SJCRH30 (cell line): ENCODE results near the gene CISD2. TPM values are rescaled to one million over a fixed set of nuclear protein-coding genes. Genes with fewer than 3 reads are reported as not detected.
A peak's percentile ranks its signal among the peaks of the same experiment; 100 is the strongest.
"Not testable (repeated sequence)": the region's sequence is repeated elsewhere in the genome, so short reads cannot be mapped to it uniquely, and the experiment has no call there.

ENCODE experiments used
- DNase-seq, 2 experiments: peaks; one replicate each; pipeline ENCODE4 v3.0.0-alpha.2; 2015 to 2020
- H3K27ac ChIP-seq: fragments of 250-450 bp; sonication (Bioruptor Pico); 2 replicates; pipeline ENCODE4 v1.5.1; 2020; ENCODE audit warnings: mild to moderate bottlenecking, moderate library complexity
- H3K27me3 ChIP-seq: fragments of 250-450 bp; sonication (Bioruptor Pico); 2 replicates; pipeline ENCODE4 v1.5.1; 2020; ENCODE audit warnings: mild to moderate bottlenecking, moderate library complexity
- H3K36me3 ChIP-seq: fragments of 250-450 bp; sonication (Bioruptor Pico); 2 replicates; pipeline ENCODE4 v1.5.1; 2020; ENCODE audit warnings: mild to moderate bottlenecking, moderate library complexity
- H3K4me1 ChIP-seq: fragments of 250-450 bp; sonication (Bioruptor Pico); 2 replicates; pipeline ENCODE4 v1.5.1; 2020; ENCODE audit warnings: mild to moderate bottlenecking, moderate library complexity
- H3K4me3 ChIP-seq: fragments of 250-450 bp; sonication (Bioruptor Pico); 2 replicates; pipeline ENCODE4 v1.5.1; 2020; ENCODE audit warnings: mild to moderate bottlenecking, moderate library complexity
- H3K9me3 ChIP-seq: fragments of 250-450 bp; sonication (Bioruptor Pico); replicated peaks from 2 replicates; pipeline ENCODE4 v1.5.1; 2020; ENCODE audit warnings: mild to moderate bottlenecking, moderate library complexity
- total RNA-seq: library from RNA; depleted of rRNA; stranded (reverse); fragments of >200 nt; shearing (Covaris generic); gene quantifications from 2 replicates; pipeline ENCODE4 v1.2.3, GENCODE V29; 2014; rRNA removed

The CISD2 gene, protein sequence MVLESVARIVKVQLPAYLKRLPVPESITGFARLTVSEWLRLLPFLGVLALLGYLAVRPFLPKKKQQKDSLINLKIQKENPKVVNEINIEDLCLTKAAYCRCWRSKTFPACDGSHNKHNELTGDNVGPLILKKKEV
- total RNA-seq, result 55.1 and 64.0 TPM in 2 replicates

DNA sequence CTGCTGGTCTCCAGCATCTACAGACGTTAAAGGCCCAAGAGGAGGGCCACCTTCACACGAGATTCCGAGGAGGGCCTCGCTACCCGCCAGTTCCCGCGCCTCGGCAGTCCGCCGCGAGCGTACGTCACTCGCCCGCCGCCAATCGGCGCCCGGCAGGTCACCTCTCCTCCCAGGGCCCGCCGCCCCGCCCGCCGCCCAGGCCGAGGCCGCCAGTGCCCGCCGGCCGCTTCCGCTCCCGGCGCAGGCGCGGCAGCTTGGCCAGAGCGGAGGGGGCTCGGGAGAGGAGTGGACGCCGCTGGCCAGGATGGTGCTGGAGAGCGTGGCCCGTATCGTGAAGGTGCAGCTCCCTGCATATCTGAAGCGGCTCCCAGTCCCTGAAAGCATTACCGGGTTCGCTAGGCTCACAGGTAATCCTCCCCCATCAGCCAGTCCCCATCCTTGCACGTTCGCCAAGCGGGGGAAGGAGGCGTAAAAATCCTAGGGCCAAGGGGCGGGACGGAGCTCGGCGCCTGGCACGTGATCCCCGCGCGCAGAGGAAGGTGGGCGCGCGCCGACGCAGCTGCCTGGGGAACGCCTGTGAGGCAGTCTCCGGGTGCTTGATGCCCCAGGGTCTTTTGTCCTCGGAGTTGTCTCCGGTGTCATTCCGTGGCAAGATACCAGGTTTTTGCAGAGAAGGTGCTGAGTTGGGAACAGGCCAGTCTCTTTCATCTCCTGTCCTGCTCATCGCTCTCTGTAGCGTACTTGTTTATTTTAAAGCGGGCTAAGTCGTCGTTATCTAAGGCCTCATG lies at the start of gene CISD2:
Gene CISD2, plus strand, starts transcription at position 212 of the 788 bp plus-strand sequence. Its CDS starts 93 bp downstream, at position 305.
- H3K4me3 ChIP-seq, result peak within 1 kb of the TSS; percentile 69
- H3K27ac ChIP-seq, result peak within 1 kb of the TSS; percentile 70
- peak; percentile 92 to 93 for DNase-seq
- H3K4me1 ChIP-seq, result 0 out of 2 replicates have a peak, but pooled peaks cover 5% of the 10 kb centered on the region
- no peaks in the 10 kb centered on the region for H3K9me3 ChIP-seq
- H3K27me3 ChIP-seq, result no peaks in the 10 kb centered on the region
- H3K36me3 ChIP-seq, result no peaks in the 10 kb centered on the region

DNA sequence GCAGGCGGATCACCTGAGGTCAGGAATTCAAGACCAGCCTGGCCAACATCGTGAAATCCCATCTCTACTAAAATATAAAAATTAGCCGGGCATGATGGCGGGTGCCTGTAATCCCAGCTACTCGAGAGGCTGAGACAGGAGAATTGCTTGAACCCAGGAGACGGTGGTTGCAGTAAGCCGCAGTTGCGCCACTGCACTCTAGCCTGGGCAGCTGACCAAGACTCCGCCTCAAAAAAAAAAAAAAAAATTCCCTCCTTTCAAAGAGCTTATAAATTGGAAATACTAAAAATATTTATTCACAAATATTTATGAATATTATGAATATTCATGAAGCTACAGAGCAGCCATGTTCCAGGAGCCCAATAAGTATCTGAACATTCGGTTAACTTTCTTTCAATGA lies 49.7 kb upstream of the CISD2 start:
- H3K9me3 ChIP-seq, DNase-seq, H3K4me3 ChIP-seq, H3K27me3 ChIP-seq, H3K27ac ChIP-seq: not testable (repeated sequence)
- H3K36me3 ChIP-seq, result peaks cover 84% of the 10 kb centered on the region
- peaks cover 17% of the 10 kb centered on the region for H3K4me1 ChIP-seq

DNA sequence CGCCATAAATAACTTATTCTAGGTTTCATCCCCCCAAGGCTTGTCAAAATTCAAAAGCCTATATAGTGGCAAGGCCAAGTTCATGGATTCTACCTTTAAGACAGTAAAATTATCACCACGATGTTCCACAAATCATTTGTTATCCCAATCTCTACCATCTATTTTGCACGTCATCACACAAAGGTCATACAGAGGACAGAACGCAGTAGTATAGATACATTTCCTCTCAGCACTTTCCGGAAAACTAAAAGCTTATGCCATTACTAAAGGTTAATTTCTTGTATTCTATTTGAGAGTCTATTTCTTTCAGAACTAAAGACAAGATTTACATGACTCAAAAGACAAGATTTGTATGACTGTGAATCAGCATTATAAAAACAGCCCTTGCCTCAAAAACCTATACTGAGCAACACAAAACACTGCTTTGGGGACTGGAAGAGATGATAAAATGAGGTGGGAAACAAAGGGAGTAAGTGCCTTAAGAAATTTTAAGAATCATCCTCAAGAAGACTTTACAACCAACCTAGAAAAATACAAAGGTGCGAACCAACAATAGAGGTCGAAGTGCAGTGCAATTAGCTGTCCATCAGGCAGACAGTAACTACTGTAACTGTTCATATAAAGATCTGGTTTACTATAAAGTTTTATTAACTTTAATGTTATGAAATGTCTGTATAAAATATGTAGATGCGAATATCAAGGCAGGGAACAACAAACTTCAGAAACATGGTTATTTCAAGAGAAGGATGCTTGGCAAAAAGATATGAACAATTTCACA lies 49.0 kb upstream of the CISD2 start:
- peaks cover 86% of the 10 kb centered on the region for H3K36me3 ChIP-seq
- H3K27ac ChIP-seq, result no peak overlapping the region
- DNase-seq, result no peak
- no peaks in the 10 kb centered on the region for H3K27me3 ChIP-seq
- no peaks in the 10 kb centered on the region for H3K9me3 ChIP-seq
- peaks cover 17% of the 10 kb centered on the region for H3K4me1 ChIP-seq
- no peak overlapping the region for H3K4me3 ChIP-seq

DNA sequence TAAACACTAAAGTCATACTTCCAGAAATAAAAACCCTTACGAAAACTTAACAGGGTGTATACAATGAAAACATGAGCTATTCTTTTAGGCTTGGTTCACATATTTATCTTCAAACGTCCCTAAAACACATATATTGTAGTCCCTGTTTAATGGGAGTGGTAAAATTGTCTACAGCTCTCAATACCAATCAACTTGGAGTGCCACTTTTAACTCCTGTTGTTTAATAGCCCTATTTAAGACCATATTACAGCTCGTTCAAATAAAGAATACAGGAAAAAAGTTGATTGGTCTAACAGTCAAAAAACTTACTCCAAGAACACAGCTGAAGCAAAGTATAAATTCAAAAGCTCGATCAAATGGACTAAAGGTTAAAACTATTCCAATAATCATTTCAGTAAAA lies 45.3 kb upstream of the CISD2 start:
- H3K27ac ChIP-seq, result no peak overlapping the region
- H3K9me3 ChIP-seq, result no peaks in the 10 kb centered on the region
- peaks cover 61% of the 10 kb centered on the region for H3K36me3 ChIP-seq
- H3K27me3 ChIP-seq, result no peaks in the 10 kb centered on the region
- peaks cover 5% of the 10 kb centered on the region; the same call in 1 of the 2 replicates for H3K4me1 ChIP-seq
- DNase-seq, result no peak
- H3K4me3 ChIP-seq, result no peak overlapping the region

DNA sequence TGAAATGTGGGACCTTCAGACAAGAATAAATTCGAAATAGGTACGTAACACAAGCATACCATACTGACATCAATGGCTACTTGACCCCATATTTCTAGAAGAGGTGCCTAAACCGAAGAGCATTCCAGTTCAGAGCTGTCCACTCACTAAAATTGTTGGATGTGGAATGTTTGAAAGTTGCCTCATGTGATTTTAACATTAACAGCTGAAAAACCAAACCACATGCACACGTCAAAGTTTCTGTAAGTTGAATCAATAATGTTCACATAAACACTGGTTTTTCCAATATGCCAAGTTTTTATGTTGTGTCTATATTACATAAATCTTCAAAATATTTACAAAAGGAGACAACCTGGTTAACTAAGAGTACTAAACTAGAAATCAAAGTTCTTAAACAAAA lies 44.9 kb upstream of the CISD2 start:
- DNase-seq, result no peak

DNA sequence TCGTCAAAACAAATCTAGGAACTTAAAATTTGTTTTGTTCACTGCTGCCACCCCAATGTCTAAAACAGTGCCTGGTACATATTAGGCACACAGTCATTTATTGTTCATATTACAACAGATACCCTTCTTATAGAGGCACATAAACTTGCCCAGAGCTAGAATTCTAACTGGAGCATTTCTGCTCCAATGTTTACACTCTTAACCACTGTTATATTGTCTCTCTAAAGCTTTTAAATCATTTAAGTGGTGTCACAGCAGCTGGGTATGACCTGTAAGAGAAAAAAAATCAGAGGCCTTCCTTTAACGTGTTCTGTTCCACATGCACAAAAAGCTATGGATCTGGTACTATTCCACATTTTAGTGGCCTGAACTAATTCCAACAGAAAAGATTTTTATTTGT lies 44.4 kb upstream of the CISD2 start:
- Histone ChIP-seq H3K36me3 (peaks cover 59% of the 10 kb centered on the region), H3K4me3 (peak overlapping the region; percentile 88), H3K27ac (no peak overlapping the region; the same call in 1 of the 2 replicates), H3K27me3 (no peaks in the 10 kb centered on the region), H3K4me1 (peaks cover 4% of the 10 kb centered on the region; the same call in 1 of the 2 replicates), H3K9me3 (no peaks in the 10 kb centered on the region)
- DNase-seq, result peak in 1 of 2 experiments; percentile 16

More for the DNA sequence above, 44.9 kb upstream of the CISD2 start:
- Histone ChIP-seq H3K4me1 (peaks cover 5% of the 10 kb centered on the region; the same call in 1 of the 2 replicates), H3K27me3 (no peaks in the 10 kb centered on the region), H3K27ac (no peak overlapping the region), H3K9me3 (no peaks in the 10 kb centered on the region), H3K36me3 (peaks cover 61% of the 10 kb centered on the region), H3K4me3 (peak overlapping the region; percentile 88)

DNA sequence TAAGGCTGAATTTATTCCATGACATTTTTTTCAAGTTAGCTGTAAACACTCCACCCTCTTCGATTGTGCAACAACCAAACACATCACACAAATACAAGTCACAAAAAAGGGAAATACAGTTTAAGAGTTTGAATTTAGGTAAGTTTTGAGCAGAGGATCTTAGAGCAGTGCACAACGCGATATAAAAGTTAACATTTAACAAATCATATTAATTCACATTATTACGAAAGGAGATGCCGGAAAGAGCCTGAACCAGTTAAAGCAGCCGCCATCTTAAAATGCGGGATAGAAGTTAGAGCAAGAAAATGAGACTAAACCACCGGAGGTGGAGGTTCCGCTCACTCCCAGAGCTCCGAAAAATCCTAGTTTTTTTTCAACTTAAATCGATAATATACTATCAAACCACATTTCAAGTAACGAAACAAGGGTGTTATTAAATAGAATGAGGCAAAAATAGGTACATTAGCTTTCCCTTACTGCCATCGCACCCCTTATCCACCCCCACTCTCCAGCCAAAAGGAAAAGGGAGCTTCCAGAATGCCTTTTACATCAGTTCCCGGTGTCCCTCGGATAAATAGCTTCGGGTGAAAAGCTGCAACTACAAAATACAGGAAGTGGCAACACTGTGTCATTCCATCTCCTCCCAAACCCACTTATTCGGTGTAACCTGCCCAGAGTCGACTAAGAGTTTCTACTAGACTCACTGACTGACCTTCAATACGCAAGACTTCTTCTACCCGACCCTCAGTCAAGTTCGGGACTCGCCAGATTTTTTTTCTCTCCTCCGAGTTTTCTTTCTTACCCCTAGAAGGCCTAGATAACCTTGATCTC lies 43.3 kb upstream of the CISD2 start:
- Histone ChIP-seq H3K27ac (peak overlapping the region; percentile 99), H3K36me3 (peaks cover 48% of the 10 kb centered on the region), H3K27me3 (no peaks in the 10 kb centered on the region), H3K9me3 (no peaks in the 10 kb centered on the region), H3K4me1 (no peaks in the 10 kb centered on the region), H3K4me3 (peak overlapping the region; percentile 88)
- DNase-seq, result peak; percentile 51 to 73

DNA sequence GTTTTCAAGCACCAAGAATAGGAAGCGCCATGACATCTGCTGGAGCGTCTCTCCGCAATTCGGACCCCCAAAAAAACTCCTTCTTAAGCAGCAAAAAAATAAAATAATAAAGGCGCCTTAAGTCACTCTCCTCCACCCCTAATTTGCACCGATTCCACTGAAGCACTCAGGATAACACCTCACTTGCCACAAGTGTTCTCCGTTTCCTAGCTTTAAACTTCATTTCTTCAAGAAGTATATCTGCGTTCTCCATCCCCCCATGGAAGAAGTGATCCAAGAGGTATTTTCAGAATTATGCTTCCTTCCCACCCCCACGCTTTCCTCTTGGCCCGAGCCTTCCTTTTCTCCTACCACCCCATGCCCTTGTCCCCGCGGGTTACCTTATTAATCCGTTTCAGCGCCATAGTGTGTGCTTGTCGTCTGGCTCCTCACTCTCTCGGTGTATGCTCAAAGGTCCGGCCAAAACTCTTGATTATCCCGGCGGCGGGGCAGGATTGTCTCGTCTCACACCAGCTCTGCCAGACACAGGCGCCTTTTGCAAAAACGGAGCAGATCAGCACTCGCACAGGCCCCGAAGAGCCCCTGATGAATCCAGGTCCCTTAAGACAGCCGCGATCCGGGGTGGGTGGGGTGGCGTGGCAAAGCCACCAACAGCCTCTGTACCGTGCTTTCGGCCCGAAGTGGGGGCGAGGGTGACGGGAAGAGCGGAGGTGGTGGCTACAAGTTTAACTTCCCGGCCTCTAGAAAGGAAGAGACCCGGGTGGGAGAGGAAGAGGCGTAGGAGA lies 42.5 kb upstream of the CISD2 start:
- peak overlapping the region; percentile 88 for H3K4me3 ChIP-seq
- no peaks in the 10 kb centered on the region for H3K27me3 ChIP-seq
- H3K4me1 ChIP-seq, result no peaks in the 10 kb centered on the region
- peaks cover 41% of the 10 kb centered on the region for H3K36me3 ChIP-seq
- no peak for DNase-seq
- H3K9me3 ChIP-seq, result no peaks in the 10 kb centered on the region
- H3K27ac ChIP-seq, result peak overlapping the region; percentile 99

DNA sequence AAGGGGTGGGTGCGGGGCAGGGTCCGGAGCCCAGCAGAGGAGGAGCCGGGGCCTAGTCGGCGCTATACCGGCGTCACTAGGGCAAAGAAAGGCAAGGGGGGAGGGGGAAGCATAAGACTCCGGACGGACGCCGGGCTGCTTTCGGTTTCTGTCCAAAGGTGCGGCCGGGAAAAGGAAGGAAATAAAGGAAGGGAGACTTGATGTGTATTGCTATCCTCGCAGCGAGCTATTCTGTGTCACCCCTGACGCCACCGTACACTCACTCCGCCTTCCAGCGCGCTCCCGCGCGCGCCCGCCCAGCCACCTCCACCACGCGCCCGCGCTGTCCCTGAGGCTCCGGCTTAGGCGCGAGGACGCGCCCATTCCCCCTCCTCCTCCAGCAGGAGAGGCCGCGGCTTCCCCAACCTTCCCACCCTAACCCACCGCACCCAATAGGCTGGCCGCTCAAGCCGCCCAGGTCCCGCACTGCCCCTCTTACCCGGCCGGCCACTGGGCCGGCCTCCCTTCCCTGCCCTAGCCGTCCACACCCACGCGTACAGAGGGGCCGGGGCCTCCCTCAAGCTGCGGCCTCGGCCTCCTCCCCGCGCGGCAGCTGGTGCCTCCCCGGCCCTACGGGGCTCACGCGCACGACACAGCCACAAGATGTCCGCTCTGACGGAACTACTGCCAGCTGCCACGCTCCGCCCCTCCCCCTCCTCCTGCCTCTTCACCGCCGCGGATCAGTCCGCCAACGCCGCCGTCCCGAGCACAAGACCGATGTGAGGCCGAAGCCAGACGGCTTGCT lies 41.7 kb upstream of the CISD2 start, which contains the start of gene UBE2D3:
Gene UBE2D3, minus strand, starts transcription at position 662 of the 784 bp plus-strand sequence. CDS start 1,043 bp downstream, outside the sequence.
- peak; percentile 93 to 94 for DNase-seq
- peaks cover 33% of the 10 kb centered on the region for H3K36me3 ChIP-seq
- no peaks in the 10 kb centered on the region for H3K9me3 ChIP-seq
- no peaks in the 10 kb centered on the region for H3K27me3 ChIP-seq
- H3K4me1 ChIP-seq, result no peaks in the 10 kb centered on the region
- H3K4me3 ChIP-seq, result peak within 1 kb of the TSS; percentile 88
- peak within 1 kb of the TSS; percentile 99 for H3K27ac ChIP-seq

DNA sequence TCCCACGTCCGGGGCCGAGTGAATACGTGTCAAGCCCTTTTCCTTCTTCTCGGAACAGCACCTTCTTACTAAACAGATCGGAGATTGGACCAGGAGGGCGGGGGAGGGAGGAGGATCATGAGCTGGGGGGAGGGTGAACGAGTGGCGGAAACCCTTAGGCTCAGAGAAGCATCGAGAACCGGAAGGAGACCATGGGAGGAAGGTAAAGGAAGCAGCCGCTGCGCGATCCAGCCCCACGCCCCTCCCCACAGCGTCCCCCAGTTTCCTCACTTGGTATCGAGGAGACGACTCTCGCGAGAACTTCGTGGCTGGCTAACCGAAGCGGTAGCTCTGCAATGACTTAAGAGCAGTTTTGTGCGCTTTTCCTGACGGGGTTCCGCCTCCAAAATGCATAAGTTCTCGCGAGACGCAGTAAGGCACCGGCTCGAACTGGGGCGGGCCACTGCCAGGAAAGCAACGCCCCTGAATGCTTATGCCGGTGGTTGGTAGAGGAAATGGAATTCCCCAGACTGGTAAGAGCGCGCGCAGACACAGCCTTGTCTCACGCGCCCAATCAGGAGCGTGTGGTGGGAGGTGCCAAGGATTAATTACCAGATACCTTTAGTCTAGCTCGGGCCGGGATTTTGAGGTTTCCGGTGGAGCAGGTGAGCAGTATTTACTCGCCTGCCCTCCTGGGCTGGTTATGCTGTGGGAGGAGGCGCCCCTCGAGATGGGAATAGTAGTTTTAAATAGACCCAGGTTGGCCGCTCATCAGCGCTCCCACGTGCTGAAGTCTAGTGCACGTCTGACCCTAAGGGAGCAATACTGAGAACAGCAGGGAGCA lies 40.9 kb upstream of the CISD2 start:
- Histone ChIP-seq H3K27me3 (no peaks in the 10 kb centered on the region), H3K4me1 (no peaks in the 10 kb centered on the region), H3K9me3 (no peaks in the 10 kb centered on the region), H3K36me3 (peaks cover 29% of the 10 kb centered on the region), H3K4me3 (peak overlapping the region; percentile 88), H3K27ac (peak overlapping the region; percentile 99)
- peak; percentile 99 to 100 for DNase-seq

DNA sequence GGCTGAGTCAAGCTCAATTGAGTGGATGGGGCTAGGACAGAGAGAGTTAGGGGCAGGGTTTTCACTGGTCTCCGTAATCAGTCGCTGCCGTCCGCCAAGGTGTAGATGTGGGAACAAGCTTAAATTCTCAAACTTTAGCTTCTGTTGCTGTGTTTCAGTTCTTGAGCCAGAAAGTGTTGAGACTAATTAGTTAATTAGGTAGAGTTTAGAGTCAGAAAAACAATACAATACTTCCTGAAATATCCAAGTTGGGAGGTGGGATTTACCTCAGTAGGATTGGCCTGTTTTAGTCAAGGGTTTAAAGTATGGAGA lies 40.3 kb upstream of the CISD2 start:
- no peak for DNase-seq
- H3K4me1 ChIP-seq, result no peaks in the 10 kb centered on the region
- peak overlapping the region; percentile 99 for H3K27ac ChIP-seq
- peaks cover 24% of the 10 kb centered on the region for H3K36me3 ChIP-seq
- no peaks in the 10 kb centered on the region for H3K27me3 ChIP-seq
- H3K9me3 ChIP-seq, result no peaks in the 10 kb centered on the region
- peak overlapping the region; percentile 88 for H3K4me3 ChIP-seq

DNA sequence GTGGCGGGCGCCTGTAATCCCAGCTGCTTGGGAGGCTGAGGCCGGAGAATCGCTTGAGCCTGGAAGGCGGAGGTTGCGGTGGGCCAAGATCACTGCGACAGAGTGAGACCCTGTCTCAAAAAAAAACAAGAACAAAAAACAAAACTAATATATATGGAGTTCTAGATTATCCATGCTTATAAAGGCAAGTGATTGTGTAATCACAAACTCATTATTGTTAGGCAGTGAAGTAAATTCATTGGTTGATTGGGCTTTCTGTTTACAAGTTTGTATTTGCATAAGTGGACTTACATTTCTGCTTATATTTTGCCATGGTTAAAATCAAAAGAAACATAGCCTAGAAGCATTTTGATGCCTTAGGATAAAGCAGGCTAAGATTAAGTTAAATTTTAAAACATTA lies 39.0 kb upstream of the CISD2 start:
- Histone ChIP-seq H3K4me3 (no peak overlapping the region), H3K4me1 (no peaks in the 10 kb centered on the region), H3K36me3 (peaks cover 10% of the 10 kb centered on the region), H3K27me3 (no peaks in the 10 kb centered on the region), H3K27ac (no peak overlapping the region), H3K9me3 (no peaks in the 10 kb centered on the region)
- DNase-seq, result no peak
